K562 (cell line): Measurements from ENCODE around the gene DGUOK. TPM values are rescaled to one million over a fixed set of nuclear protein-coding genes. Genes with fewer than 3 reads are reported as not detected.

Experiments used
- ATAC-seq: fragments of 200-7000 bp; cut with Tn5 transposase; 3 replicates; pipeline ENCODE4 v1.9.1; 2020; ENCODE audit warnings: moderate library complexity
- BruUV-seq: library from RNA; stranded (reverse); fragments of 400-500 nt; replicated peaks from 2 replicates; lab custom pipeline; 2021; lab: Mats Ljungman, UMichigan
- CTCF ChIA-PET: fragments of 300-600 bp; formaldehyde crosslinking; extraction: SDS; loops from one replicate; lab custom pipeline; 2021; ENCODE audit warnings: low intra/inter-chr PET ratio; lab: Yijun Ruan, JAX
- POLR2A ChIA-PET: fragments of 300-600, 350-650 bp; sonication (Branson Sonifier 250); formaldehyde crosslinking; extraction: SDS; loops from one replicate; lab custom pipeline; 2021; ENCODE audit warnings: antibody characterized with exemption, inconsistent platforms; lab: Yijun Ruan, JAX
- DNase-seq, 4 experiments: peaks; one replicate each; pipeline versions ENCODE4 v3.0.0 to v3.0.0-alpha.2; 2011 to 2018; ENCODE audit warnings: low spot score in 3 of 4, mixed read lengths in 3 of 4; ENCODE audit errors: extremely low read depth in 1 of 4
- FAIRE-seq: peaks from 2 replicates; lab custom pipeline; 2011; peaks lifted over from hg19 to GRCh38; lab: Jason Lieb, UNC
- H2AFZ ChIP-seq: 2 replicates; pipeline ENCODE4 v1.6.0; 2011; ENCODE audit warnings: low read depth, low read length, control low read depth, inconsistent platforms
- H3K27ac ChIP-seq: fragments of 200-600 bp; 3 replicates; pipeline ENCODE4 v1.8.0; 2011; ENCODE audit warnings: low read depth, mild to moderate bottlenecking, control low read depth, inconsistent platforms, low read length, moderate library complexity, mixed read lengths; ENCODE audit errors: extremely low read depth
- H3K27me3 ChIP-seq, 2 experiments: fragments of 300-600 bp in 1 of 2; 2 replicates in 1 of 2; 3 replicates in 1 of 2; pipeline versions ENCODE4 v1.6.0 to v1.8.0; 2011; ENCODE audit warnings: inconsistent platforms in 2 of 2, low read length in 2 of 2, mild to moderate bottlenecking in 1 of 2, mixed read lengths in 1 of 2, moderate library complexity in 1 of 2; ENCODE audit not compliant: control insufficient read depth in 2 of 2, insufficient read depth in 2 of 2
- H3K36me3 ChIP-seq: fragments of 300-600 bp; 3 replicates; pipeline ENCODE4 v1.8.0; 2011; ENCODE audit warnings: mild to moderate bottlenecking, low read length, inconsistent platforms; ENCODE audit not compliant: control insufficient read depth, insufficient read depth
- H3K4me1 ChIP-seq, 2 experiments: fragments of 200-600 bp in 1 of 2; replicated peaks in 1 of 2; 2 replicates in 1 of 2; 3 replicates in 1 of 2; pipeline versions ENCODE4 v1.5.1 to v1.8.0; 2011; ENCODE audit warnings: inconsistent platforms in 2 of 2, low read length in 2 of 2, mild to moderate bottlenecking in 1 of 2, mixed read lengths in 1 of 2, moderate library complexity in 1 of 2; ENCODE audit not compliant: control insufficient read depth in 2 of 2, insufficient read depth in 2 of 2
- H3K4me2 ChIP-seq: 2 replicates; pipeline ENCODE4 v1.6.1; 2011; ENCODE audit warnings: low read length, control low read depth, inconsistent platforms, mixed read lengths; ENCODE audit not compliant: insufficient read depth
- H3K4me3 ChIP-seq: fragments of 200-600 bp; sonication (generic), shearing (Covaris generic); 2 replicates; pipeline ENCODE4 v1.5.1; 2016; ENCODE audit warnings: control low read depth, inconsistent platforms
- H3K79me2 ChIP-seq: fragments of 200-600 bp; 3 replicates; pipeline ENCODE4 v1.8.0; 2011; ENCODE audit warnings: low read length, inconsistent platforms; ENCODE audit not compliant: control insufficient read depth, insufficient read depth
- H3K9ac ChIP-seq, 2 experiments: 2 replicates each; pipeline versions ENCODE4 v1.6.0 to v1.6.1; 2011; ENCODE audit warnings: low read depth in 2 of 2, low read length in 2 of 2, control low read depth in 1 of 2, inconsistent platforms in 1 of 2, mild to moderate bottlenecking in 1 of 2, mixed read lengths in 1 of 2; ENCODE audit not compliant: insufficient read depth in 1 of 2
- H3K9me1 ChIP-seq: one replicate; pipeline ENCODE4 v1.6.0; 2011; ENCODE audit warnings: inconsistent platforms, mild to moderate bottlenecking, low read length, moderate library complexity; ENCODE audit not compliant: control insufficient read depth, insufficient read depth
- H3K9me3 ChIP-seq: replicated peaks from 2 replicates; pipeline ENCODE4 v1.5.1; 2011; ENCODE audit warnings: low read depth, low read length, inconsistent platforms; ENCODE audit not compliant: control insufficient read depth, insufficient read depth
- H4K20me1 ChIP-seq: replicated peaks from 2 replicates; pipeline ENCODE4 v1.6.1; 2011; ENCODE audit warnings: low read length, inconsistent platforms, mixed read lengths; ENCODE audit not compliant: control insufficient read depth, insufficient read depth
- RERE ChIP-seq: sonication (generic); formaldehyde crosslinking; IDR thresholded peaks from 2 replicates; pipeline ENCODE4 v1.8.0; 2023; ENCODE audit warnings: missing genetic modification reagents, mild to moderate bottlenecking, borderline replicate concordance
- ZNF197 ChIP-seq: fragments of 200-800 bp; sonication (Bioruptor generic); IDR thresholded peaks from 2 replicates; pipeline ENCODE4 v1.6.1; 2016; ENCODE audit warnings: low read depth, missing genetic modification characterization, missing compliant biosample characterization
- ZNF717 ChIP-seq: fragments of 250-450 bp; sonication (Bioruptor Pico); IDR thresholded peaks from 2 replicates; pipeline ENCODE4 v1.5.0; 2021
- WGBS: fragments of 100-300 bp; shearing (Covaris generic); methylation state at CpG from one replicate; pipeline ENCODE4 v1.1.6; 2016; ENCODE audit warnings: low coverage, mixed read lengths; ENCODE audit not compliant: insufficient coverage; ENCODE audit errors: missing lambda C conversion rate; 5-methylcytosine and 5-hydroxymethylcytosine counted together
- in situ Hi-C: fragments of 300-500 bp; cut with MboI; formaldehyde crosslinking; loops from 4 replicates; pipeline ENCODE4 v1.15.0; 2018; ENCODE audit warnings: inconsistent platforms, mixed read lengths
- intact Hi-C: fragments of 100-400 bp; cut with micrococcal nuclease; formaldehyde crosslinking; loops from 2 replicates; pipeline ENCODE4 v1.14.2; 2022
- polyA plus RNA-seq, 8 experiments: library from polyadenylated mRNA; depleted of rRNA in 4 of 8; stranded (reverse) in 5 of 8; unstranded in 3 of 8; fragments of >200 nt; fragmentation: Nextera tagmentation in 2 of 8; fragmentation: Illumina TruSeq in 1 of 8; extraction: Ambion mirVana in 2 of 8; extraction: Trizol in 1 of 8; gene quantifications; 2 replicates each; pipeline versions ENCODE4 v1.2.1 to v1.2.3, GENCODE V29; 2011 to 2014; ENCODE audit warnings: inconsistent platforms in 1 of 8, missing spikeins in 1 of 8
- total RNA-seq, 7 experiments: library from RNA; depleted of rRNA in 6 of 7; stranded (reverse); fragments of >200 nt in 6 of 7; fragmentation: Illumina TruSeq in 2 of 7; extraction: Trizol in 2 of 7; gene quantifications; 2 replicates each; pipeline versions ENCODE4 v1.2.1 to v1.2.3, GENCODE V29; 2011 to 2021; ENCODE audit warnings: low replicate concordance in 1 of 7
- TF ChIP-seq, protein P1 (sequence below): fragments of 250-450 bp; sonication (Bioruptor Pico); IDR thresholded peaks from 2 replicates; pipeline ENCODE4 v1.5.0; 2021; ENCODE audit warnings: mild to moderate bottlenecking, moderate library complexity

The DGUOK gene
- total and polyA plus RNA-seq, 9 of the 15 experiments (the other 6 are each of a cell fraction or from before 2014, with no cell fraction given): 67.0 to 288 (median 126) TPM

- TF ChIP-seq RERE: no peak
Observed at GRCh38 chr2:73913414-73914054, 13.1 kb upstream of the DGUOK start (continued).

DNA sequence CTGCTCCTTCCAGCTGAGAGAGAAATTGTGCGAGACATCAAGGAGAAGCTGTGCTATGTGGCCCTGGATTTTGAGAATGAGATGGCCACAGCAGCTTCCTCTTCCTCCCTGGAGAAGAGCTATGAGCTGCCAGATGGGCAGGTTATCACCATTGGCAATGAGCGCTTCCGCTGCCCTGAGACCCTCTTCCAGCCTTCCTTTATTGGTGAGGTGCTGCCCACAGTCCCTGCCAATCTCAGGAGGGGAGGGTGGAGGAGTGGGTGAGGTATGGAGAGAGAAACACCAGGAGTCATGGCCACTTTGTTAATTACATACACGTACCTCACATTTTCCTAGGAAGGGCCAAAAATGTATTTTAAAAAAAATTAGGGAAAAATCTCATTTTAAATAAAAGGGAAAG lies 12.0 kb upstream of the DGUOK start:
- Histone ChIP-seq H3K9me3 (no peaks in the 10 kb centered on the region), H3K4me3 (no peak overlapping the region), H2AFZ (no peak overlapping the region), H3K36me3 (no peaks in the 10 kb centered on the region), H3K27ac (no peak overlapping the region), H3K79me2 (no peaks in the 10 kb centered on the region), H3K4me2 (no peak overlapping the region), H3K4me1 (no peaks in the 10 kb centered on the region), H3K9me1 (no peaks in the 10 kb centered on the region), H3K27me3 (no peaks in the 10 kb centered on the region), H4K20me1 (no peaks in the 10 kb centered on the region), H3K9ac (peak overlapping the region in 1 of 2 experiments; percentile 49; a peak in 1 of 4 replicates)
- no peak for DNase-seq
- no peak for FAIRE-seq
- POLR2A ChIA-PET: no interaction called here
- no peak for ATAC-seq
- intact Hi-C loops: no loop called here
- 40% methylated on average over 2 of the region's 4 CpGs for WGBS
- BruUV-seq: no TSS peak
- in situ Hi-C loops: no loop called here
- CTCF ChIA-PET: no interaction called here
- TF ChIP-seq ZNF197 (CRISPR knock-in tag): no peak
- TF ChIP-seq, protein P1, sequence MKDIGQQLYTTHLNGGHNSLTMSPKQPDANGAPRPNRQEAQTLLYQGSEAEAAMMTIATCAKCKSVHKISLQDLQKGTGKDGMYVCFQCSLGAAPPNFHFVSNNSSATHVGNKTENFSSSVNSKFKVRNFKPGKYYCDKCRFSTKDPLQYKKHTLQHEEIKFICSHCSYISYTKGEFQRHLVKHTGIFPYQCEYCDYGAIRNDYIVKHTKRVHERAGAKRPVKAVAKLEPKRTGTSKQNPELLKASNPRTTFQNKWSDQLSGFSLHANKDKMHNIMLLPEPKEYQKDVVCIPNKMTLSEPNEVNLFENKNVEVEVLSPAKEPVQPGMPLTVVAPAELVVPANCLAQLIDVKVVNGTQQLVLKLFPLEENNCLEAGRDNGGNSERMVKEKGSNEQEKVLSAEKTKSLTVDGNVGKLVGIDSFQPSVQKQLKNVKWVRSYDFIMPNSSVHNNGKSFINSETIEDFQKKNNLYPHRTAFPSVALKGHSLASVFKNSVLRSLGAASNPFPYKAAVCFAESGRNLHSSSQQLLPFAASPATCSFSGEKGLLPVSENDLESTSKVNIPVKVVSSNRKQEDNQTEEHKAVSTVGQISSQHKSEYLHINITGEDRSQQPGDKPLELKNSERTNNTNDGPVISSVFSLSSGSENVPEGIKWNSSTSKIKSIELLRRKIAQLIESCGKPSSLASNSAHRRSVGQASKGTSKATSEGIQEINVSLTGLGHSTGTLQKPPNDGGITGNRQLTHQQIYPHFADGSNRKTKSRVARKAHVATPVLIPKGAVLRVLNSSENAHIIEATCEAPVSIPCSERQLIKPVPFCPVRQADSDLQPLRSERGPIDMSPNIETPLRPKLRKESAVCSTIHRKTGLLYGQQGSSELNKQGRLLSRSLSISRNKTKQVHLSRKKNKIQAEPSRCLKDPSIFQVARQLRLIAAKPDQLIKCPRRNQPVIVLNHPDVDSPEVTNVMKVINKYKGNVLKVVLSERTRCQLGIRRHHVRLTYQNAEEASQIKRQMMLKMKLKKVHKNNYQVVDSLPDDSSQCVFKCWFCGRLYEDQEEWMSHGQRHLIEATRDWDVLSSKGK (CRISPR knock-in tag): no peak
- TF ChIP-seq ZNF717 (CRISPR knock-in tag): no peak
